BLaER1 treated with 17β-estradiol and CSF1 and Interleukin-3, amounts not matched to agents 10 nM and 100 nM (cell line): ENCODE measurements around the gene CASS4.
A peak's percentile ranks its signal among the peaks of the same experiment; 100 is the strongest.
"Not testable (repeated sequence)": the region's sequence is repeated elsewhere in the genome, so short reads cannot be mapped to it uniquely, and the experiment has no call there.

ENCODE experiments used
- H3K27ac ChIP-seq, 11 experiments: shearing (Covaris generic); formaldehyde crosslinking; 2 replicates each; pipeline ENCODE4 v1.8.1; 2022
- H3K27me3 ChIP-seq, 11 experiments: shearing (Covaris generic); formaldehyde crosslinking; 2 replicates each; pipeline ENCODE4 v1.8.1; 2022
- H3K36me3 ChIP-seq, 11 experiments: shearing (Covaris generic); formaldehyde crosslinking; 2 replicates each; pipeline ENCODE4 v1.8.1; 2022
- H3K4me1 ChIP-seq, 10 experiments: shearing (Covaris generic); formaldehyde crosslinking; 2 replicates each; pipeline ENCODE4 v1.8.1; 2022
- H3K4me2 ChIP-seq, 11 experiments: shearing (Covaris generic); formaldehyde crosslinking; 2 replicates each; pipeline ENCODE4 v1.8.1; 2022
- H3K4me3 ChIP-seq, 10 experiments: shearing (Covaris generic); formaldehyde crosslinking; 2 replicates each; pipeline ENCODE4 v1.8.1; 2022
- H3K9ac ChIP-seq, 11 experiments: shearing (Covaris generic); formaldehyde crosslinking; 2 replicates each; pipeline ENCODE4 v1.8.1; 2022
- H3K9me3 ChIP-seq, 11 experiments: shearing (Covaris generic); formaldehyde crosslinking; replicated peaks in 1 of 11; 2 replicates each; pipeline ENCODE4 v1.8.1; 2022
- H4K20me1 ChIP-seq, 11 experiments: shearing (Covaris generic); formaldehyde crosslinking; 2 replicates each; pipeline ENCODE4 v1.8.1; 2022
- Cebpa-rat ChIP-seq, 11 experiments: shearing (Covaris generic); IDR thresholded peaks; 2 replicates each; pipeline ENCODE4 v1.8.1; 2022

The CASS4 gene

DNA sequence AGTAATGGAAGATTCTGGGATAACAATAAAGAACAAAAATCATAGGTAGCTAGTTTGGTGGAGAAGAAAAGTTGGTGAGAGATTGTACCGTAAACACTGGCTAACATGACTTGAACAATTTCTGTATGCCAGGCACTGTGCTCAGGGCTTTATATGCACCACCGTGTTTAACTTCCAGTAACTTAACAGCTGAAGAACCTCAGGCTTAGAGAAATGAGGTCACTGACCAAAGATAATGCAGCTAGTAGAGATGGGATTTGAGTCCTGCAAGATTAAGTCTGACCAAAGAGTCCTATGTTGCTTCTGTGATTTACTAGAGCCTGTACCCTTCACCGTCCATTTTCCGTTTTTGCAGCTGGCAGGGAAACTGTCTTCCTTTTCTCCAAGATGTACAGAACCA lies 16.9 kb upstream of the CASS4 start:
- no peak overlapping the region for H3K4me2 ChIP-seq
- H3K27me3 ChIP-seq, result no peaks in the 10 kb centered on the region
- H3K4me3 ChIP-seq, result no peak overlapping the region
- peaks cover 50 to 72% (median 59%) of the 10 kb centered on the region in 11 experiments for H3K36me3 ChIP-seq
- no peaks in the 10 kb centered on the region for H3K9me3 ChIP-seq
- peaks cover 26 to 30% (median 28%) of the 10 kb centered on the region in 10 experiments for H3K4me1 ChIP-seq
- H4K20me1 ChIP-seq, result peaks cover 5 to 42% (median 18%) of the 10 kb centered on the region in 11 experiments; a peak in 17 of 22 replicates
- no peak for TF ChIP-seq Cebpa-rat (IDR thresholded peaks at IDR 0.05)
- H3K27ac ChIP-seq, result no peak overlapping the region
- H3K9ac ChIP-seq, result no peak overlapping the region; a peak in 1 of 22 replicates

DNA sequence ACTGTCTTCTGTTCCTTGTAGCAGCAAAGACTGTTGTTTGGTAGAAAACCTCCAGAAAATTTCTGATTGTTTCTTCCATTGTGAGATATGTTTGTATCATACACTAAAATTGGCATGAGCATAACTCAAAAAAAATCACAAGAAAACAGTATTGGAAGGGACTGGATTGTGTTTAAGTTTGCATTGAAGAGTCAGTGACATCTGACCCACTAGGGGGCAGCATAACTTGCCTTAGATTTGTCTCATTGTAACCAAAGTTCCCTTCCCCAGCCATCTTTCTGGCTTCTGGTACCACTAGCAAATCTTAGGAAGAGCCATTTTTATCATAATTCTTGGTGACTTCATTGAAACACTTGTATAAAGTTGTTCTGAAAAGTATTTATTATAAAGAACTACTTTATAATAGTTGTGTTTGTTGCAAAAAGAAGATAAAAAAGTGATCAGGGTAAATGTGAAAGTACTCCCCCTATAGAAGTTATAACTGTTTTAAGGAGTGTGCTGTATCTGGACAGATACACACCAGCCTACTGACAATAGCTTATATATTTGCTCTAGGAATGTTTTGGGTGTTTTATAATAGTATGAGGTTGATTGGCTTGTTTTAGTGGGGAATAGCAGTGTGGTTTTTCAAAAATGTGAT lies 11.9 kb upstream of the CASS4 start:
- Histone ChIP-seq H3K27ac (no peak overlapping the region), H3K4me2 (peak overlapping the region in 2 of 11 experiments; percentile 11 to 32; a peak in 2 of 22 replicates), H3K4me1 (0 out of 20 replicates have a peak, but pooled peaks cover 0 to 5% (median 0%) of the 10 kb centered on the region in 10 experiments), H3K27me3 (no peaks in the 10 kb centered on the region), H3K36me3 (peaks cover 89 to 100% (median 98%) of the 10 kb centered on the region in 11 experiments), H3K9ac (no peak overlapping the region; a peak in 1 of 22 replicates), H3K4me3 (no peak overlapping the region), H3K9me3 (no peaks in the 10 kb centered on the region), H4K20me1 (peaks cover 13 to 84% (median 38%) of the 10 kb centered on the region in 11 experiments; a peak in 19 of 22 replicates)
- no peak for TF ChIP-seq Cebpa-rat (IDR thresholded peaks at IDR 0.05)

- no peak overlapping the region for H3K9ac ChIP-seq
- H3K4me1 ChIP-seq, result 0 out of 20 replicates have a peak, but pooled peaks cover 0 to 5% (median 0%) of the 10 kb centered on the region in 10 experiments
- H4K20me1 ChIP-seq, result peaks cover 20 to 78% (median 33%) of the 10 kb centered on the region in 11 experiments; a peak in 17 of 22 replicates
- H3K27me3 ChIP-seq, result no peaks in the 10 kb centered on the region
- H3K4me2 ChIP-seq, result no peak overlapping the region
- H3K9me3 ChIP-seq, result no peaks in the 10 kb centered on the region
- H3K4me3 ChIP-seq, result no peak overlapping the region
- TF ChIP-seq Cebpa-rat (IDR thresholded peaks at IDR 0.05), result no peak
- H3K27ac ChIP-seq, result no peak overlapping the region
- peaks cover 87 to 100% (median 98%) of the 10 kb centered on the region in 11 experiments for H3K36me3 ChIP-seq
These were observed 8.6 kb upstream of the CASS4 start for GRCh38 chr20:56403465-56403864.

GRCh38 chr20:56405356-56405755 lies 6.7 kb upstream of the CASS4 start:
- not testable (repeated sequence) for H3K27me3 ChIP-seq, H3K9ac ChIP-seq, H3K4me3 ChIP-seq, H3K9me3 ChIP-seq, H3K4me2 ChIP-seq, H3K27ac ChIP-seq
- Histone ChIP-seq H3K4me1 (peaks cover 0 to 18% (median 4%) of the 10 kb centered on the region in 10 experiments; a peak in 8 of 20 replicates), H4K20me1 (peaks cover 14 to 64% (median 33%) of the 10 kb centered on the region in 11 experiments; a peak in 17 of 22 replicates), H3K36me3 (peaks cover 81 to 100% (median 94%) of the 10 kb centered on the region in 11 experiments)
- TF ChIP-seq Cebpa-rat (IDR thresholded peaks at IDR 0.05), result peak in 2 of 11 experiments; percentile 34 to 60; a peak in 2 of 22 replicates

GRCh38 chr20:56406910-56407309 lies 5.2 kb upstream of the CASS4 start:
- Histone ChIP-seq H3K27me3 (no peaks in the 10 kb centered on the region), H3K36me3 (peaks cover 71 to 87% (median 79%) of the 10 kb centered on the region in 11 experiments), H4K20me1 (peaks cover 10 to 70% (median 31%) of the 10 kb centered on the region in 11 experiments; a peak in 15 of 22 replicates), H3K9ac (no peak overlapping the region), H3K27ac (no peak overlapping the region), H3K4me3 (no peak overlapping the region), H3K9me3 (no peaks in the 10 kb centered on the region), H3K4me2 (no peak overlapping the region), H3K4me1 (peaks cover 13 to 30% (median 20%) of the 10 kb centered on the region in 10 experiments)
- TF ChIP-seq Cebpa-rat (IDR thresholded peaks at IDR 0.05), result no peak

- peaks cover 15 to 54% (median 28%) of the 10 kb centered on the region in 10 experiments for H3K4me1 ChIP-seq
- TF ChIP-seq Cebpa-rat (IDR thresholded peaks at IDR 0.05), result no peak
- H3K27me3 ChIP-seq, result no peaks in the 10 kb centered on the region
- H4K20me1 ChIP-seq, result peaks cover 0 to 54% (median 18%) of the 10 kb centered on the region in 11 experiments; a peak in 11 of 22 replicates
- H3K4me3 ChIP-seq, result no peak overlapping the region
- 0 out of 22 replicates have a peak overlapping the region, but pooled peaks of 1 of the 11 experiments have one; percentile 5 for H3K27ac ChIP-seq
- peak overlapping the region in 1 of 11 experiments; percentile 95; a peak in 1 of 22 replicates for H3K4me2 ChIP-seq
- peaks cover 45 to 66% (median 56%) of the 10 kb centered on the region in 11 experiments for H3K36me3 ChIP-seq
- H3K9me3 ChIP-seq, result no peaks in the 10 kb centered on the region
- no peak overlapping the region for H3K9ac ChIP-seq
These were observed 2.5 kb upstream of the CASS4 start for GRCh38 chr20:56409521-56409920.

- Histone ChIP-seq H3K36me3 (peaks cover 41 to 61% (median 51%) of the 10 kb centered on the region in 11 experiments), H3K9ac (no peak overlapping the region), H3K4me1 (peaks cover 15 to 59% (median 28%) of the 10 kb centered on the region in 10 experiments), H3K27ac (0 out of 22 replicates have a peak overlapping the region, but pooled peaks of 1 of the 11 experiments have one; percentile 5), H3K27me3 (no peaks in the 10 kb centered on the region), H4K20me1 (peaks cover 0 to 49% (median 16%) of the 10 kb centered on the region in 11 experiments; a peak in 11 of 22 replicates), H3K9me3 (no peaks in the 10 kb centered on the region), H3K4me3 (no peak overlapping the region), H3K4me2 (peak overlapping the region in 5 of 11 experiments; percentile 3 to 95 (median 72); a peak in 7 of 22 replicates)
- no peak for TF ChIP-seq Cebpa-rat (IDR thresholded peaks at IDR 0.05)
These were observed 2.1 kb upstream of the CASS4 start for GRCh38 chr20:56409956-56410355.

DNA sequence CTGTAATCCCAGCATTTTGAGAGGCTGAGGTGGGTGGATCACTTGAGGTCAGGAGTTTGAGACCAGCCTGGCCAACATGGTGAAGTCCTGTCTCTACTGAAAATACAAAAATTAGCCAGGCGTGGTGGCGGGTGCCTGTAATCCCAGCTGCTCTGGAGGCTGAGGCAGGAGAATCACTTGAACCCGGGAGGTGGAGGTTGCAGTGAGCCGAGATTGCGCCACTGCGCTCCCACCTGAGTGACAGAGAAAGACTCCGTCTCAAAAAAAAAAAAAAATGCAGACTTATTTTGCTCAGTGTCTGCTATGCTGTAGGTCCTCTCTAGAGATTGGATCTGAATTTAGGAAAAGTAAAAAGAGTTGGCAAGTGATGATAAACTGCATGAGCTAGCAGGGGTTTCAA lies 773 bp upstream of the CASS4 start:
- H3K4me3 ChIP-seq, result peak overlapping the region in 5 of 10 experiments; percentile 18 to 49 (median 20); a peak in 4 of 20 replicates
- peaks cover 0 to 43% (median 13%) of the 10 kb centered on the region in 11 experiments; a peak in 10 of 22 replicates for H4K20me1 ChIP-seq
- H3K27me3 ChIP-seq, H3K9me3 ChIP-seq: not testable (repeated sequence)
- peak overlapping the region in 10 of 11 experiments; percentile 2 to 59 (median 34); a peak in 11 of 22 replicates for H3K9ac ChIP-seq
- H3K4me2 ChIP-seq, result peak overlapping the region; percentile 59 to 95 (median 83)
- H3K27ac ChIP-seq, result peak overlapping the region; percentile 9 to 67 (median 47); a peak in 16 of 22 replicates
- H3K36me3 ChIP-seq, result peaks cover 28 to 48% (median 38%) of the 10 kb centered on the region in 11 experiments
- H3K4me1 ChIP-seq, result peaks cover 15 to 66% (median 28%) of the 10 kb centered on the region in 10 experiments

DNA sequence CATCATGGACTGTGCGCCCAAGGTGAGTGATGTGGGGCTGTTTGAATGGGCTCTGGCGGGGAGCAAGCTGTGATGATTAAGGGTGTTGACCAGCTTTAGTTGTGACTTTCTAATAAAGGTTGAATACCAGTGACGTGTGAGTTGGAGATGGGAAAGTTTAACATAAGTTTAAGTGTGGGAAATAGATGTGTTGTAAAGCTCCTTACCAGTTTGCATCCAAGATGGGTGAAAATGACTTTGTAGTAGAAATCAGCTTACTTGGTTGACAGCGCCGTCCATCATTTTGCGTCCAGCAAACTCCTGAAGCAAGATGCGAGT lies 372 bp downstream of the CASS4 start:
- TF ChIP-seq Cebpa-rat (IDR thresholded peaks at IDR 0.05), result peak in 1 of 11 experiments; percentile 1; a peak in 3 of 22 replicates
- Histone ChIP-seq H3K9me3 (no peaks in the 10 kb centered on the region), H3K4me3 (peak overlapping the region in 5 of 10 experiments; percentile 19 to 49 (median 47); a peak in 8 of 20 replicates), H4K20me1 (peaks cover 0 to 32% (median 5%) of the 10 kb centered on the region in 11 experiments; a peak in 7 of 22 replicates), H3K4me2 (peak overlapping the region; percentile 59 to 95 (median 83); a peak in 21 of 22 replicates), H3K27me3 (peaks cover 0 to 6% (median 0%) of the 10 kb centered on the region in 11 experiments; a peak in 1 of 22 replicates), H3K4me1 (peaks cover 15 to 74% (median 29%) of the 10 kb centered on the region in 10 experiments), H3K9ac (peak overlapping the region in 8 of 11 experiments; percentile 2 to 59 (median 26); a peak in 8 of 22 replicates), H3K36me3 (peaks cover 16 to 37% (median 26%) of the 10 kb centered on the region in 11 experiments), H3K27ac (peak overlapping the region; percentile 2 to 67 (median 47); a peak in 17 of 22 replicates)
